HCT116 (cell line): Measurements from ENCODE around the gene SURF6. TPM values are rescaled to one million over a fixed set of nuclear protein-coding genes. Genes with fewer than 3 reads are reported as not detected.

Source experiments
- POLR2A ChIP-seq: IDR thresholded peaks from 2 replicates; pipeline ENCODE4 v1.7.0; 2011; ENCODE audit warnings: borderline replicate concordance; ENCODE audit not compliant: insufficient read depth, insufficient read length; ENCODE audit errors: extremely low read depth
- POLR2AphosphoS5 ChIP-seq: IDR thresholded peaks from 2 replicates; pipeline ENCODE4 v1.6.1; 2011; ENCODE audit warnings: mild to moderate bottlenecking, low read depth, low read length, moderate library complexity
- total RNA-seq: library from RNA; stranded (reverse); gene quantifications from one replicate; pipeline ENCODE4 v1.2.1, GENCODE V29; 2021; ENCODE audit not compliant: unreplicated experiment
- TF ChIP-seq, protein P1 (sequence below): IDR thresholded peaks from 2 replicates; pipeline ENCODE4 v1.6.1; 2012; ENCODE audit warnings: low read depth
- TF ChIP-seq, protein P2 (sequence below), 3 experiments: fragments of 200-600 bp in 1 of 3; sonication (generic) in 1 of 3; IDR thresholded peaks in 2 of 3; conservative IDR thresholded peaks in 1 of 3; 2 replicates each; pipeline ENCODE4 v1.5.1; 2012 to 2017; ENCODE audit warnings: low read depth in 2 of 3, low read length in 2 of 3, antibody characterized with exemption in 1 of 3, borderline replicate concordance in 1 of 3, control low read depth in 1 of 3, mild to moderate bottlenecking in 1 of 3, mixed read lengths in 1 of 3, mixed run types in 1 of 3, moderate library complexity in 1 of 3; ENCODE audit not compliant: insufficient read depth in 1 of 3

SURF6 gene
- total RNA-seq, 1 experiment from 2014 or later = 30.1 TPM

DNA sequence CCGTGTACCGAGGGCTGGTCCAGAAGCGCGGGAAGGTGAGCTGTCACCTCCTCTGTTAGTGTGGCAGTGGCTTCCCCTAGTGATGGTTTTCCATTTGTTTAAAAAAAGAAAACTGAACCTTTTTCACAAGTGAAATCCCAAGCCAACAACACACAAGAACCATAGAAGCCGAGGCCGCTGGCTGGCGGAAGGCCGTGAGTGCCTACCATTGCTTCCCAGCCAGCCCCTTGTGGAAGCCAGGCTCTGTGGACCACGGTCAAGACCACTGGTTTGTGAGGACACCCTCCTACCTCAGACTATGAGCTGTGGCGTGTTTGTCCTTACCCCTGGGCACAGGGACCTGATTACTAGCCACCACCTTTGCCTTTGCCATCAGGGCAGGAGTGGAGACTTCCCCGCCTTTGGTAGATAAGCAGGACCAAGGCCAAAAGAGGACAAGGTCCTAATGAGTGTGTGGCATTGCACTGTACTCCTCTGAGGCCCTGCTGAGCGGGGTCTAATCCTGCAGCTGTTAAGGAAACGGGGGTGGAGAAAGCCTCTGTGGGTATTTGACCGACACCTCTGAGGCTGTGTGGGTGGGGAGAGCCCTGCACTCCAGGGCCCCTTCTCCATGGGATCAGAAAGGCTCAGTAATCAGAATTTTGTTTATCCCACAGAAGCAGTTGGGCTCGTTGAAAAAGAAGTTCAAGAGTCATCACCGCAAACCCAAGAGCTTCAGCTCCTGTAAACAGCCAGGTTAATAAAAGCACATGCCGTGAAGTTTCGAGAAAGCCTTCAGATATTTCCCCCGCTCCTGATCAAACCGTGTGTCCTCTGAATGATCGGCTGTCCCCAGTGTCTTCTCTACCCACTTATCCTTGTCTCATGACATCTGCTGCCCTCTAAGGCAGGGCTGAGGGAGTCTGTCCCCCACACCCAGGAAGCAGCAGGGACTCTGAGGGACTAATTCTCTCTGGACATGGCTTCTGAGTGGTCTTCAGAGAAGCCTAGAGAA lies 24.7 kb upstream of the SURF6 start (continued):
- TF ChIP-seq, protein P1, sequence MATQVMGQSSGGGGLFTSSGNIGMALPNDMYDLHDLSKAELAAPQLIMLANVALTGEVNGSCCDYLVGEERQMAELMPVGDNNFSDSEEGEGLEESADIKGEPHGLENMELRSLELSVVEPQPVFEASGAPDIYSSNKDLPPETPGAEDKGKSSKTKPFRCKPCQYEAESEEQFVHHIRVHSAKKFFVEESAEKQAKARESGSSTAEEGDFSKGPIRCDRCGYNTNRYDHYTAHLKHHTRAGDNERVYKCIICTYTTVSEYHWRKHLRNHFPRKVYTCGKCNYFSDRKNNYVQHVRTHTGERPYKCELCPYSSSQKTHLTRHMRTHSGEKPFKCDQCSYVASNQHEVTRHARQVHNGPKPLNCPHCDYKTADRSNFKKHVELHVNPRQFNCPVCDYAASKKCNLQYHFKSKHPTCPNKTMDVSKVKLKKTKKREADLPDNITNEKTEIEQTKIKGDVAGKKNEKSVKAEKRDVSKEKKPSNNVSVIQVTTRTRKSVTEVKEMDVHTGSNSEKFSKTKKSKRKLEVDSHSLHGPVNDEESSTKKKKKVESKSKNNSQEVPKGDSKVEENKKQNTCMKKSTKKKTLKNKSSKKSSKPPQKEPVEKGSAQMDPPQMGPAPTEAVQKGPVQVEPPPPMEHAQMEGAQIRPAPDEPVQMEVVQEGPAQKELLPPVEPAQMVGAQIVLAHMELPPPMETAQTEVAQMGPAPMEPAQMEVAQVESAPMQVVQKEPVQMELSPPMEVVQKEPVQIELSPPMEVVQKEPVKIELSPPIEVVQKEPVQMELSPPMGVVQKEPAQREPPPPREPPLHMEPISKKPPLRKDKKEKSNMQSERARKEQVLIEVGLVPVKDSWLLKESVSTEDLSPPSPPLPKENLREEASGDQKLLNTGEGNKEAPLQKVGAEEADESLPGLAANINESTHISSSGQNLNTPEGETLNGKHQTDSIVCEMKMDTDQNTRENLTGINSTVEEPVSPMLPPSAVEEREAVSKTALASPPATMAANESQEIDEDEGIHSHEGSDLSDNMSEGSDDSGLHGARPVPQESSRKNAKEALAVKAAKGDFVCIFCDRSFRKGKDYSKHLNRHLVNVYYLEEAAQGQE = no peak
- TF ChIP-seq, protein P2, sequence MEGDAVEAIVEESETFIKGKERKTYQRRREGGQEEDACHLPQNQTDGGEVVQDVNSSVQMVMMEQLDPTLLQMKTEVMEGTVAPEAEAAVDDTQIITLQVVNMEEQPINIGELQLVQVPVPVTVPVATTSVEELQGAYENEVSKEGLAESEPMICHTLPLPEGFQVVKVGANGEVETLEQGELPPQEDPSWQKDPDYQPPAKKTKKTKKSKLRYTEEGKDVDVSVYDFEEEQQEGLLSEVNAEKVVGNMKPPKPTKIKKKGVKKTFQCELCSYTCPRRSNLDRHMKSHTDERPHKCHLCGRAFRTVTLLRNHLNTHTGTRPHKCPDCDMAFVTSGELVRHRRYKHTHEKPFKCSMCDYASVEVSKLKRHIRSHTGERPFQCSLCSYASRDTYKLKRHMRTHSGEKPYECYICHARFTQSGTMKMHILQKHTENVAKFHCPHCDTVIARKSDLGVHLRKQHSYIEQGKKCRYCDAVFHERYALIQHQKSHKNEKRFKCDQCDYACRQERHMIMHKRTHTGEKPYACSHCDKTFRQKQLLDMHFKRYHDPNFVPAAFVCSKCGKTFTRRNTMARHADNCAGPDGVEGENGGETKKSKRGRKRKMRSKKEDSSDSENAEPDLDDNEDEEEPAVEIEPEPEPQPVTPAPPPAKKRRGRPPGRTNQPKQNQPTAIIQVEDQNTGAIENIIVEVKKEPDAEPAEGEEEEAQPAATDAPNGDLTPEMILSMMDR (IDR thresholded peaks at IDR 0.05 in 2 of 3, conservative IDR thresholded peaks at IDR 0.05 in 1 of 3; ENCODE audit: borderline replicate concordance in 1 of 3, insufficient read depth in 1 of 3, low read depth in 2 of 3, low read length in 2 of 3) = no peak
- no peak for TF ChIP-seq POLR2A
- TF ChIP-seq POLR2AphosphoS5 = no peak
